Measurements from ENCODE around the gene DNAJC12.
"Not testable (repeated sequence)": the region's sequence is repeated elsewhere in the genome, so short reads cannot be mapped to it uniquely, and the experiment has no call there.

Gene DNAJC12

GRCh38 chr10:67767244-67767643 is 70.7 kb downstream of the DNAJC12 start:
- H3K27ac ChIP-seq, result no peak overlapping the region
- no peak for TF ChIP-seq CTCF (conservative IDR thresholded peaks at IDR 0.05)

GRCh38 chr10:67764012-67764822 is 73.8 kb downstream of the DNAJC12 start:
- no peak for TF ChIP-seq CTCF (conservative IDR thresholded peaks at IDR 0.05)
- peak overlapping the region; percentile 87 for H3K27ac ChIP-seq

- no peak for TF ChIP-seq CTCF (conservative IDR thresholded peaks at IDR 0.05)
- peak overlapping the region; percentile 87 for H3K27ac ChIP-seq
Measured at GRCh38 chr10:67763499-67764011, 74.4 kb downstream of the DNAJC12 start.

GRCh38 chr10:67762567-67762966 is 75.4 kb downstream of the DNAJC12 start:
- H3K27ac ChIP-seq, result not testable (repeated sequence)

- no peak overlapping the region for H3K27ac ChIP-seq
- no peak for TF ChIP-seq CTCF (conservative IDR thresholded peaks at IDR 0.05)
Measured at GRCh38 chr10:67760272-67760671, 77.7 kb downstream of the DNAJC12 start.
